Osteoblast (primary cell): ENCODE data around the gene TCEAL3. TPM values are rescaled to one million over a fixed set of nuclear protein-coding genes. Genes with fewer than 3 reads are reported as not detected.

Experiments
- DNase-seq: peaks from one replicate; pipeline ENCODE4 v3.0.0; 2011; ENCODE audit warnings: low spot score, mixed read lengths; ENCODE audit not compliant: insufficient read length; ENCODE audit errors: missing footprints
- H2AFZ ChIP-seq: 2 replicates; pipeline ENCODE4 v1.6.0; 2011; ENCODE audit warnings: mild to moderate bottlenecking, low read length
- H3K27ac ChIP-seq: 2 replicates; pipeline ENCODE4 v1.5.1; 2011; ENCODE audit warnings: mild to moderate bottlenecking, low read depth, low read length, moderate library complexity
- H3K27me3 ChIP-seq: 2 replicates; pipeline ENCODE4 v1.6.0; 2012; ENCODE audit warnings: mild to moderate bottlenecking, control low read depth, inconsistent platforms, low read length, moderate library complexity; ENCODE audit not compliant: insufficient read depth
- H3K36me3 ChIP-seq: 2 replicates; pipeline ENCODE4 v1.5.1; 2011; ENCODE audit warnings: mild to moderate bottlenecking, low read length, control low read depth, moderate library complexity; ENCODE audit not compliant: insufficient read depth
- H3K4me1 ChIP-seq: 2 replicates; pipeline ENCODE4 v1.5.1; 2011; ENCODE audit warnings: mild to moderate bottlenecking, low read length, control low read depth, moderate library complexity; ENCODE audit not compliant: insufficient read depth
- H3K4me2 ChIP-seq: 2 replicates; pipeline ENCODE4 v1.6.0; 2011; ENCODE audit warnings: mild to moderate bottlenecking, low read length; ENCODE audit not compliant: insufficient read depth
- H3K4me3 ChIP-seq: fragments of 200-600 bp; sonication (generic); 3 replicates; pipeline ENCODE4 v1.5.1; 2012; ENCODE audit warnings: mild to moderate bottlenecking, low read length, inconsistent platforms; ENCODE audit not compliant: insufficient read depth
- H3K79me2 ChIP-seq: 2 replicates; pipeline ENCODE4 v1.6.0; 2012; ENCODE audit warnings: mild to moderate bottlenecking, low read length, control low read depth, inconsistent platforms; ENCODE audit not compliant: insufficient read depth
- H3K9me3 ChIP-seq: 2 replicates; pipeline ENCODE4 v1.5.1; 2011; ENCODE audit warnings: low read depth, low read length, control low read depth
- H4K20me1 ChIP-seq: 2 replicates; pipeline ENCODE4 v1.6.0; 2012; ENCODE audit warnings: mild to moderate bottlenecking, low read length, control low read depth; ENCODE audit not compliant: insufficient read depth
- CTCF ChIP-seq: IDR thresholded peaks from 2 replicates; pipeline ENCODE4 v1.5.1; 2011; ENCODE audit warnings: mild to moderate bottlenecking, low read depth, low read length, moderate library complexity; ENCODE audit errors: extremely low read depth
- total RNA-seq: library from RNA; depleted of rRNA; stranded (reverse); fragments of >200 nt; gene quantifications from 2 replicates; pipeline ENCODE4 v1.2.3, GENCODE V29; 2012

Gene TCEAL3
- total RNA-seq, 1 donor: 13.0 TPM

DNA sequence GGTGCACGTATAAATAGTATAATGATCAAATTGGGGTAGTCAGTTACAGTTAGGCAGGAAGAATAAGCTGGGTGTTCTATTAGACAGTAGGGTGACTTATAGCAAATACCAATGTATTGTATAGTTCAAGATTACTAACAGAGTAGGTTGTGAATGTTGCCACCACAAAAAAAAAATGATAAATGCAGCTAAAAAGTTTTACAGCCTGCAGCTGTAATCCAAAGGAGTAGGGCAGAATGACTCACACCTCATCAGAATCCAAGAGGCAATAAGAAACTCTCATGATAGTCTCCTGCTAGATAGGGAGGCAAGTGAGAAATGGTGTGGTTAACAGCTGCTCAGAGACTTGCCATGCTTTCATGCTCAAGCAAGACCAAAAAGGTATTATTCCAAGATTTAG, 42.0 kb upstream of the TCEAL3 start:
- no peak overlapping the region for H3K4me2 ChIP-seq
- H3K27ac ChIP-seq: no peak overlapping the region
- no peak overlapping the region for H2AFZ ChIP-seq
- H3K79me2 ChIP-seq: no peaks in the 10 kb centered on the region
- no peaks in the 10 kb centered on the region for H3K9me3 ChIP-seq
- peak; percentile 8 for DNase-seq
- H3K4me1 ChIP-seq: peaks cover 4% of the 10 kb centered on the region
- H3K4me3 ChIP-seq: no peak overlapping the region
- no peak for TF ChIP-seq CTCF
- peaks cover 3% of the 10 kb centered on the region for H3K27me3 ChIP-seq
- H3K36me3 ChIP-seq: no peaks in the 10 kb centered on the region
- H4K20me1 ChIP-seq: no peaks in the 10 kb centered on the region

DNA sequence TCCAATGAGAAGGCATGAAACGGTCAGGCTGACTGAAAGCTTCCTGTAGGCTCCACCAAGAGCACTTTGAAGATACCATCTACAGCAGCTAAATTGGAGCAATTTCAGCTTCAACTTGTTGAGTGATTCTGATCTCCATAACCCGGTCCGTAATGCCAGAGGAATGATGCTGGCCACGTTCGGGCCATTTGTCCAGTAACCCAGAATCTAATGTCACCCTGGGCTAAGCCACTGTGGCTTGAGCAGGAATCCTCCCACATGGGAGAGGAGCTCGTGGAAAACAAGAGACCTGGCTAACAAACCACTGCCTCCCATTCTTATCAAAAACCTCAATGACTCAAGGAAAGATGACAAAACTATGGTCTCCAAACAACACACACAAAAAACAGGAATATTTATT, 36.6 kb upstream of the TCEAL3 start:
- Histone ChIP-seq H3K79me2 (no peaks in the 10 kb centered on the region), H2AFZ (no peak overlapping the region), H3K9me3 (no peaks in the 10 kb centered on the region), H3K4me3 (no peak overlapping the region), H3K27ac (no peak overlapping the region), H3K36me3 (no peaks in the 10 kb centered on the region), H4K20me1 (no peaks in the 10 kb centered on the region), H3K4me1 (no peaks in the 10 kb centered on the region), H3K27me3 (peaks cover 4% of the 10 kb centered on the region), H3K4me2 (no peak overlapping the region)
- no peak for DNase-seq
- TF ChIP-seq CTCF: no peak

- H3K4me1 ChIP-seq: no peaks in the 10 kb centered on the region
- no peaks in the 10 kb centered on the region for H3K36me3 ChIP-seq
- H3K4me2 ChIP-seq: no peak overlapping the region
- peaks cover 4% of the 10 kb centered on the region for H3K27me3 ChIP-seq
- no peak for DNase-seq
- no peak overlapping the region for H3K27ac ChIP-seq
- H2AFZ ChIP-seq: no peak overlapping the region
- H3K79me2 ChIP-seq: no peaks in the 10 kb centered on the region
- no peak for TF ChIP-seq CTCF
- H3K9me3 ChIP-seq: no peaks in the 10 kb centered on the region
- no peak overlapping the region for H3K4me3 ChIP-seq
- no peaks in the 10 kb centered on the region for H4K20me1 ChIP-seq
Observed at GRCh38 chrX:103571726-103572125, 36.0 kb upstream of the TCEAL3 start.

GRCh38 chrX:103573202-103573601, 34.6 kb upstream of the TCEAL3 start:
- H3K79me2 ChIP-seq: no peaks in the 10 kb centered on the region
- H2AFZ ChIP-seq: no peak overlapping the region
- TF ChIP-seq CTCF: no peak
- H3K27me3 ChIP-seq: peaks cover 4% of the 10 kb centered on the region
- no peak overlapping the region for H3K4me3 ChIP-seq
- DNase-seq: no peak
- no peaks in the 10 kb centered on the region for H3K4me1 ChIP-seq
- H4K20me1 ChIP-seq: no peaks in the 10 kb centered on the region
- H3K4me2 ChIP-seq: no peak overlapping the region
- no peaks in the 10 kb centered on the region for H3K36me3 ChIP-seq
- no peak overlapping the region for H3K27ac ChIP-seq
- no peaks in the 10 kb centered on the region for H3K9me3 ChIP-seq
